CD4-positive, alpha-beta T cell treated with Interleukin-15 for 4 hours (primary cell): ENCODE results near the gene MYB.
"Not testable (repeated sequence)": the region's sequence is repeated elsewhere in the genome, so short reads cannot be mapped to it uniquely, and the experiment has no call there.

Experiments
- DNase-seq: peaks from one replicate; pipeline ENCODE4 v3.0.0-alpha.2; 2020; ENCODE audit warnings: low spot score

The MYB gene

DNA sequence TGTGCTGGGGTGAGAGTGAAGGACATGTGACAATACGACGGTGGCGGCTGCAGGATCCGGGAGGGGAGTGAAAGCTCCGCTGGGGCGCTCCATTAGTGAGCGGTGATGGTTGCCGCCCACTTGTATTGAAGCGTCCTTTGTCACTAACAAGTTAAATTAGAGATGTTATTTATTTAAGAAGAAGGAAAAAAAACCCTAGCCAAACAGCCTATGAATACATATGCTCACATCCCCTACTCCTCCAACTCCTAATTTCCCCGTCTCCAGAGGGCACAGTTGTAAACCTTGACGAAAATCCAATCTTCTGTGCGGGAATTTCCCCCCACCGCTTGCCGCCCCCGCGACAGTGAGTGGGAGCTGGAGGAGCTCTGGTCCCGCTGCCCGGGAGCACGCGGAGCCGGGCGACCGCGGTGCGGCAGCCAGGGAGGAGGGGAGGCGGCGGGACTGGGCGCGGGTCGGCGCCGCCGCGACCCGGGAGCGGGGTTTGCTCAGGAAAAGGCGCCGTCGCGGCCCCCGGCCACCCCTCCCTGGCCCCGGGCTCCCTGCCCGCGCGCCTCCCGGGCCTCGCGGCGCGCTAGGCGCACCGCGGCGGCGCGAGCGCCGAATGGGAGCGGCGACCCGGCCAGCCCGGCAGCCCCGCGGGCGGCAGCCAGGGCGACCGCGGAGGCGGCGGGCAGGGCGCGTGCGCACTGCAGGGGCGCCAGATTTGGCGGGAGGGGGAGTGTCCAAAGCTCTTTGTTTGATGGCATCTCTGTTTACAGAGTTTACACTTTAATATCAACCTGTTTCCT is at the start of gene MYB:
Gene MYB (plus strand): TSS at position 767 of the 791 bp plus-strand sequence. CDS start 206 bp downstream, outside the sequence.
- DNase-seq = peak; percentile 79

DNA sequence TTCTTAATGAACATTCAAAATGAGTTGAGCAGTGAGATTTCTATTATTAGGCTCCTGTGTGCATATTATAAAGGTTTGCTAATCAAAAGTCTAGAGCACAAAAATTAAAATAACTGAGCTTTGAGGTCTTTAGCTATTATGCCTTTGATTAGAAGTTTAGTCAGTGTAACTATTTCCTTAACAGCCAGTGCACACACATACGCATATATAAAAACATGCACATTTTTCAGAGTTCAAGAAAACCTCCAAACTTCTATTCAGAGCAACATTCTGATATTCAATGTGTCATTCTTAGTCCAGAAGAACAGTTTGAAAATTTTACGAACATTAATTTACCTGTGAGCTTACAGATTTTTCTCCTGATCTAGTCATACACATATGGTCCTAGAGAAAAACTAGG is 48.3 kb upstream of the MYB start:
- no peak for DNase-seq

DNA sequence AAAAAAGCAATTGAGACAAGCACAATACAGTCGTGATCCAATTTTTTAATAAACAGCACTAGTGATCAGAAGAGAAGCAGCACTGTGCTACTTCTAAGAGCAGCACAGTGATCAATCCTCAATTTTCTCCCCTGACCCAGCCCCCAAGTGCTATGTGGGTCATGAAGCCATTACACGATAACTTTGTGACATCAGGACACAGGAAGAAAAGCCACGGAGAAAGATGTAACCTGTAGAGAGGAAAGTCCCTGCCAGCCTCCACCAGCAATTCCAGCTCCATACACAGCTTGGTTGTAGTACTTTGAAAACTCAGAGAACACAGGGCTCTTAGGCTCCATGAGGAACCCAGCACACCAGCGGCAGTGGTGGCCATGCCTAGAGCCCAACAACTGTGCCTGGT is 45.3 kb upstream of the MYB start:
- DNase-seq = no peak

DNA sequence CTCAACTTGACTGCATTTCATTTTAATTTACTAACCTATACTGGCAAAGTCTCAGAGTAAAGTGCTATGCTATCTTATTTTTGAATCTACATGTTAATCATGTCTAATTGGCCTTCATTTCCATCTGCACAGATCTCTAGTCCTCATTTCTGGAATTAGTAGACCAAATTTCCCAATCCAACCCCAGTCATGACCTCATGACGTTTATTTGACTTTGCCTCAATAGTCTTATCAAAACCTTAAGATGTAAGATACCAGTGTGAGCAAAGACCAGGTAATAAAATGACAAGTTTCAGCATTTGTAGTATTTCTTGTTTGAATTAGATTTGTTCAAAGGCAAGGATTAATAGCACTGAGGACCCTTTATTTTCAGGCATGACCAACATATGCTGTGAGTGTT is 43.3 kb upstream of the MYB start:
- DNase-seq = no peak

DNA sequence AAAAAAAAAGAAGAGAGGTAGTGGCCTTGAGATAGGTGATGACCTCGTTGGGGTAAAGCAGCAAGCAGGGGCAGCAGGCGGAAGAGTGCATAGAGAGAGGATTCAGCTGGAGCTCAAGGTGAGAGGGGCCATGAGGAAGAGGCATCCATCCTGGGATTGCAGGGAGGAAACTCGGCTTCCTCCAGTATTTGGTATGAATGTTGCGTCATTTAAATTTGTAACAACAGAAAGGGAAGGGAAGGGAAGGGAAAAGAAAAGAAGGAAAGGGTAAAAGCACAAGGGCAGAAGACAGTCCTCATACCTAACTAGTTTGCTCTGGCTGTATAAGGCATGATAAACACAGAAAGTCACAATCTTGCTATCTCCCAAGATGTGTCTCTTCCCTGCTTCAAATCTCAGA is 39.9 kb upstream of the MYB start:
- DNase-seq = no peak

DNA sequence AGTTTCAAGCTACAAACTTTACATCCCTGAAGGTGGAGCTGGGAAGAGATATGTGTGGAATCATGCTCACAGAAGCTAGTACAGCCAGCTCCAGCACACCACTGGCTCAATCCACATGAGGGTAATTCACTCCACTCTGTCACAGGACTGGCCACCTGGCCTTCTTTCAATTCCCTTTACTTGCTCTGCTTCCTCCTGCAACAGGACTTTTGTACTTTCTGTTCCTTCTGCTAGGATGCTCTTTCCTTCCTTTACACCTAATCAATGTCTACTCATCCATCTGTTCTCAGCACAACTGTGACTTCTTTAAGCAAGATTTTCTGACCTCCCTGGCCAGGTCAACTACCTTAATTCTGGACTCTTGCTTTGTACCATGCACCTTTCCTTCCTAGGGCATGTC is 39.4 kb upstream of the MYB start:
- no peak for DNase-seq

DNA sequence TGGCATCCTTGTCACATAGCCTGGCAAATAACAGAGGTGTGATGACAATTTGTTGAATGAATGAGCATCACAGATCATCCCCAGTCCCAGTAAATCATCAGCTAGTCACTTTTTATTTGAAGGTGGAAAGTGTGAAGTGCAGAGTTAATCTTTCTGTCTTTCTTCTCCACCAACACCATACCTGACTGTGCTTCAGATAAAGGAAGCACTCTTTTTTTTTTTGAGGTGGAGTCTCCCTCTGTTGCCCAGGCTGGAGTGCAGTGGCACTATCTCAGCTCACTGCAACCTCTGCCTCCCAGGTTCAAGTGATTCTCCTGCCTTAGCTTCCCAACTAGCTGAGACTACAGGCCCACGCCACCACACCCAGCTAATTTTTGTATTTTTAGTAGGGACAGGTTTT is 38.9 kb upstream of the MYB start:
- DNase-seq = not testable (repeated sequence)

DNA sequence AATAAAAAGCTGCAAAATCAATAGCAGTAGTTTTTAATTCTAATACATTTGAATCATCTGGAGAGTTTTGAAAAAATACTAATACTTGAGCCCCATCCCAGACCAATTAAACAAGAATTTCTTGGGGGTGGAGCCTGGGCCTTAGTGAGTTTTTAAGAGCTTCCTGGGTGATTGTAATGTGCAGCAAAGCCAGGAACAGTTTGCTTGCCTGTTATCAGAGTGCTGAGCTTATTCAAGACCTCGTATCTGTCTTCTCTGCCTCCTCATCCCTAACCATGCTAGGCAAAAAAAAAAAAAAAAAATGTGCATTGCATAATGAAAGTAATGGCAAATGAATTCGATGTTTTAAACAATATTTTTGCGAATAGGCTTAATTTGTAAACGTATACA is 36.4 kb upstream of the MYB start:
- no peak for DNase-seq

DNA sequence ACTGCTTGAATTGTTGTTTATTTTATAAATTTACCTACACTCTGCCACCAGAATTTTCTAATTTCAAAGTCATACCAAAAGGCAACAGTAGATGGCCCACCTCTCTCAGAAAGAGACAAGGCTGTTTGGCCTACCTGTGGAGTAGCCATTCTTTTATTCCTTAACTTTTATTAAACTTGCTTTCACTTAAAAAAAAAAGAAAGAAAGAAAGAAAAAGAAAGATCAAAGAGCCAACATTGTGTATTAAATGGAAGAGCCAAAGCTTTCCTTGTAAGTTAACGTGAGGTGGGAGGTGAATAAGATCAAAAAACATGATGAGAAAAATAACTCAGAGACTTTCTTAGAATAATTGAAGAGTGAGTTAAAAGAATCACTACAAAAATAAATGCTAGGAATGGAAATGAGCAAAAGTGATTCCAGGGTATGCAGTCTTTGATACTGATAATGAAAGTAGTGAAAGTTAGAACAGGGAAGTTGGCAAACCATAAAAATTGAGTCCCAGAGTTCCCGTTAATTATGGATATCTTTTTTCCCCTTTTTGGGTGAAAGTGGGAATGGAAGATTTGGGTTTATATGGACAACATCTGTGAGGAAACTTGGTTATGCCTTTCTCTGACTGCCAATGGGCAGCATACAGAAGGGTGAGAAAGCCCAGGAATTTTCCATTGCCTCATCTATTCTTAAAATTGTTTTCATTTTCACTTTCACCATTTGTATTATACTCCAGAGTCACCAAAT is 35.9 kb upstream of the MYB start:
- DNase-seq = peak; percentile 65

DNA sequence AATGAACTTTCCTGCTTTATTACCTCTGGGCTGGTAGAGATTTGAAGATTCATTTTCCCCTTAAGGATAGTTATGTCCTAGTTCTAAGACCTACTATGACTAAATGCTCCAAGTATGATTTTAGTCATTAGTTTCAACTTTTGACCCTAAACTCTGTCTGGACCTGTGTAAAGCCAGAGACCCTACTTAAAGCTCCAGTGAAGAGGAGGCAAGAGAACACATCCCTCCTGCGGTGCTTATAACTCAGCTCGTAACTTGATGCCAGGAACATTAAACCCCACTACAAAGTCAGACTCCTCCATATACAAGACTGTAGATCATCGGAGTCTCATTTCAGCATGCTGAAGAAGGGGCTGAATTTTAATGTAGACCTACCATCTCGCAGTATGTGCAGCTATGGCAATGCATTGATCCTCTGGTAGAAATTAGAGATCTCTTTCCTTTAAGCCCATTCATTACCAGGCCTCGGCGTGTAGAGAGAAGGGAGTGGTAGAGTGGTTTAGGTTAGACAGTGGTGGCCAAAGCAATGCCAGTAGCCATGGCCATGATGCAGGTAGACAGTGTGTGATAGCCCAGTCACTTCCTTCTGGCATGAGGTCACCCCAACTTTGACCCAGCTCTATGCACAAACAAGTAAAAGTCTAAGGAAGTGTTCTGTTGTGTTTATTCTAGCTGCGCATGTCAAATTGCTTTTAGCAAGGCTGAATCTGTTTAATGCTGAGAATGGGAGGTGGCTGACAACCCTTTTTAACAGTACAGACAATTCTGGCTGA is 34.8 kb upstream of the MYB start:
- no peak for DNase-seq

DNA sequence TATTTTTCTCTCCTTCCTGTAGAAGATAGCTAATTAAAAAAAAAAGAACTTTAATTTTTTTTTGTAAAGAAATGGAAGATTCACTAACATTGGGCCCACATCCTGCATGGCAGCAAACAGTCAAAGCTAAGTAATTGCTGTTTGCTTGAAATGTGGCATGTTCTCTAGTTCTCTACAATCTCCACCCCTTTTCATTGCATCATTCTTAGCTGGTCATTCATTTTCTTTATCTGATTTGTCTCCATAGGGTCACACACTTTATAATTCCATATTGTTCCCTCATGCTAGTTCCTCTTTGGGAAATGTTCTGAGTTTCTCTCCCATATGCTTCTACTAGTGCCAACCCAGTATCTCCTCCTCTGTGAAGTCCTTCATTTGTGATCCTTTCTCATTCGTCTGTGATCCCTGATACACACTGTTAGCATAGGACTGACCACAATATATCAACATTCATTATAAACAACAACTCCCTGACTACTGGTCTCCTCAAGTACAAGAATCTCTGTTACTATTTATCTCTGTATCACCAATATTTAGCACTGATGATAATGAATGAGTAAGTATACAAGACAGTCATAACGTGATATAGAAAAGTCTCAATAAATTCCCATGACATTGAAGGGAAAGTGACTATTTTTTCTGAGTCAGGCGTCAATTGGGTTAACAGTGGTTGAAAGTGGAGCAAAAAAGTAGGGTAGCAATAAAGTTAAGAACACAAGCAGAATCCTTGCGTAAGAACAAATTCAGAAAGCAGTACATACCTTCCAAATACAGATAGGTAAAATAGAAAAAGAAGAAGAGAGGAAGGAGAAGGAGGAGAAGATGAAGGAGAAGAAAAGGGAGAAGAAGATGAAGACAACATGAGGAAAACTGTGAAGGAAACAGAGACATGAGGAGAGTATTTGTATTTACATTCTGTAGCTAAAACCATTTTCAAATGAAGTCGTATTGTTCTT is 33.2 kb upstream of the MYB start:
- DNase-seq = no peak

DNA sequence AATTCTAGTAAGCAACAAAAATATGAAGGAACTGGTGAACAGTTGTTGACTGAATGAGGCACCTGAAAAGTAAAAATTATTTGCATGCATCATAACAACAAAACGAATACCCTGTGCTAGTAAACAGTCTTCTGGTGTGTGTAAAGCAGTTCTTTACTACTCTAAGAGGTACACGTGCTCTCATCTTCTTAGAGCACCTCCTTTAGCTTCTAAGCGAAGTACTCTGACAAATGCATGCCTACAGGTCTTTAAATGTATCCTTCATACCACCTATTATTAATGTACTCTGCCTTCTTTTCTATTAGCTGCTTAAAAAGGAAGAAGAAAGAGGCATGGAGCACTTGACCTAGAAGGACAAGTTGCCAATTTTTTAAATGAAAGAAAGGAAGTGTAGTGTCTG is 32.2 kb upstream of the MYB start:
- no peak for DNase-seq

DNA sequence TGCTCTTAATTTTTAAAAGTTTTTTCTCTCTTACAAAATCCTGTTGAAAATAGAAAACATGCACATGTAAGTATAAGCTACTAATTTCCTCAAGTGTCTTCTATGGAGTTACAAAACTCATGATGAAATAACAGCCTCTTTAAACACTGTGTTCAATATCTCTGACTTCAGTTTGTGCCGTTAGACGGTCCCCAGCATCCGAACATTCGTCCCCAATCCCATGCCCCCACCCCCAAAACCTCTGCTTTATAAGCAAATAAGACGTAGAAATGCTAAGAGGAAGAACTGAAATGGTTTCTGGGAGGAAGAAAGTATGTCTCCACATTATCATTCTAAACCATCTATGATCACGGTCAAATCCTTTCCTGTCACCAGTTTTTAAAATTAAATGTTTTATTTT is 31.7 kb upstream of the MYB start:
- no peak for DNase-seq

DNA sequence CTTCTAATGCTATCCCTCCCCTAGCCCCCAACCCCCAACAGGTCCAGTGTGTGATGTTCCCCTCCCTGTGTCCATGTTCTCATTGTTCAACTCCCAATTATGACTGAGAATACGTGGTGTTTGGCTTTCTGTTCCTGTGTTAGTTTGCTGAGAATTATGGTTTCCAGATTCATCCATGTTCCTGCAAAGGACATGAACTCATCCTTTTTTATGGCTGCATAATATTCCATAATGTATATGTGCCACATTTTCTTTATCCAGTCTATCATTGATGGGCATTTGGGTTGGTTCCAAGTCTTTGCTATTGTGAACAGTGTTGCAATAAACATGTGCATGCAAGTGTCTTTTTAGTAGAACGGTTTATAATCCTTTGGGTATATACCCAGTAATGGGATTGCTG is 30.6 kb upstream of the MYB start:
- DNase-seq = not testable (repeated sequence)

DNA sequence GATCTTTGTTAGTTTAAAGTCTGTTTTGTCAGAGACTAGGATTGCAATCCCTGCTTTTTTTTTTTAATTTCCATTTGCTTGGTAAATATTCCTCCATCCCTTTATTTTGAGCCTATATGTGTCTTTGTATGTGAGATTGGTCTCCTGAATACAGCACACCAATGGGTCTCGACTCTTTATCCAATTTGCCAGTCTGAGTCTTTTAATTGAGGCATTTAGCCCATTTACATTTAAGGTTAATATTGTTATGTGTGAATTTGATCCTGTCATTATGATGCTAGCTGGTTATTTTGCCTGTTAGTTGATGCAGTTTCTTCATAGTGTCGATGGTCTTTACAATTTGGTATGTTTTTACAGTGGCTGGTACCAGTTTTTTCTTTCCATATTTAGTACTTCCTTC is 27.0 kb upstream of the MYB start:
- not testable (repeated sequence) for DNase-seq

DNA sequence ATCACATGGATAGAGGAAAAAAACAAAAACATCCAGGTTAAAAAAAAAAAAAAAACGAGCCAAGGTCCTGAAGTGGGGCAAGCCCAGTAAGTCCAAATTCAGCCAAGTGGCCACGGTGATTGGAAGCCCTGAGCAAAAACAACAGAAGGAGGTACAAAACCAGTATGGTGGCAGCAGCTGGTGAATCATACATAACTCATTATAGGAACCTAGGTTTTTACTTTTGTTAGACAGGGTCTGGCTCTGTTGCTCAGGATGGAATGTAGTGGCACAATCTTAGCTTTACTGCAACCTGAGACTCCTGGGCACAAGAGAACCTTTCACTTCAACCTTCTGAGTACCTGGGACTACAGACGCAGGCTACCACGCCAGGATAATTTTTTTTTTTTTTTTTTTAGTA is 22.7 kb upstream of the MYB start:
- DNase-seq = no peak

DNA sequence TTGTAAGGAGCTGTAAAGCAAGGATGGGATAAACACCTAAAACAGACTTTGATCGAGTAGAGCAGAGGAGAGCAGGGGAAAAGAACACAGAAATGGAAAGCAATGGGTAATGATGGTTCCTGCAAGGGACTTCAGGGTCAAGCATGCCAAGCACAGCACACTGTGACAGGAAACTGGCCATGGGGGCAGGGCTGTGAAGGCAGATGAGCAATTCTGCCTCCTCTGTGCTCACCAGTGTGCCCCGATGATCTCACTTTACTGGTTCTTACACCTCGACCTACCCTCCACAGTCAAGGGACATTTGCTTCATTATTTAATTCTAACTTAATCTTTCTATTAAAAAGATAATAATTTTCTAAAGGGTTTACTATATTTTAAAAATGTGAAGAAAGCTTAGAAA is 21.6 kb upstream of the MYB start:
- no peak for DNase-seq

DNA sequence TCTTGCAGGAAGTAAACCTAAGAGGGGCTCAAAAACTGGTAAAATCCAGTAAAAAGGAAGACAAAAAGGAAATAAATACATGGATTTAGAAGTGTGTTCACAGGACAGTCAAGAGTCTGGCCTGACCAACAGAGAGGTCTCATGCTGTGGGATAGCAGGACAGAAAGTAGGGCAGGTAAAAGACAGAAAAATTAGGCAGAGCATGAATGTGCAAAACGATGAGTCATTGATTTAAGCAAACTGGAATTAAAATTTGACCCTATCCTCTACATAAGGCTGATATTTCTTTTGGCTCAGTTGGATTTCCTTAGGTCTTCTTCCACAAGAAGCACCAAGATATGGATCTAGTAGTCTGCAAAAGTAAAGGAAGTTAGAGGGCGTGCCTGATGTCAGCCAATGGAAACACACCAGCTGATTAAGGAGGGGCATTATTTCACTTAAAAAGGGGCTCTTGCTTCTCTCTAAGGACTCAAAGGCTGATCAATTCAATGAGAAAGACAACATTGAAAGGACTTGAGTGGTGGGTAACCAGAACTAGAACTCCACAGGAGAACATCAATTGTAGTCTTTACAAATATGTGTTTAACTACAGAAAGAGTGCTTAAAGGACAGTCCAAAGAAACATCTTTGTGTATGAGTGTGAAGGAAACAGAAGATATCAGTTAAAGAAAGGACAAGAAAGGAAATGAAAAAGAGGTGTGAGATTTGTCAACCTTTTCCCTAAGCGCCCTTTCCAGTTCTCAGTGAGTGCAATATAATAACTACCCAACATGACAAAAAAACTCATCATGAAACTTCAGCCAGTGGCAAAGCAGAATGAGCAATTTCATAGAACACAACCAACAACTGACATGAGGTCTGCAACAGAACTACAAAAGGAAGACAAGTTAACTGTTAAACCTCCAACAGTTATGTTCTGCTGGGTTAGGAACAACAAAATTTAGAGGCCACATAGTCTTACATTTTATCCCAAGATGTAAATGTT is 19.4 kb upstream of the MYB start:
- DNase-seq = no peak

DNA sequence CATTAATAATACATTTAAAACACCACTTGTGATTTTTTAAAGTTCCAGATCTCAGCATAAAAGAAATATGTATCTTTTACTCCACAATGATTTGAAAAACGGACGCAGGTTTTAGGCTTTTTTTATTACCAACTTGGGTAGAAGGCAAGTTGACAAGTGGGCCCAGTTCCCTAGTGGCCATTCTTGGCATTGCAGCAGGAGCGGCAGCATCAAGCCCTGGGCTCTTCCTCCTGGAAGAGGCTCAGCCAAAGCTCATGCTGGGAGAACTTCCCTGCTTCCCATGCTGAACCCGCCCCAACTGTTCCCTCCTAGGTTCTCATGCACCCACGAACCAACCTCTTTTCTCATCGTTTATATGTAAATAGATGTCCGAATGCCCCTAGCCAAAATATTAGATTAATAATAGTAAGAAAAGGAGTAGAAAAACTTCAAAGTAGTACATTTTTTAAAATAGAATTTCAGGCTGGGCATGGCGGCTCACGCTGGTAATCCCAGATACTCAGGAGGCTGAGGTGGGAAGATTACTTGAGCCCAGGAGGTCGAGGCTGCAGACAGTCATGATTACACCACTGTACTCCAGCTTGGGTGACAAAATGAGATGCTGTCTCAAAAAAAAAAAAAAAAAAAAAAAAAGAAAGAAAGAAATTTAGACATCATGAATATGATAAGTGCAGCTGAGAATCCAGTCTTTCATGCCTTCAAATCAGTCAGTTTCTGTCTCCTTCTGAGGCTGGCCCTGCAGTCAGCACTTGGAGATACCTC is 18.2 kb upstream of the MYB start:
- peak; percentile 41 for DNase-seq

DNA sequence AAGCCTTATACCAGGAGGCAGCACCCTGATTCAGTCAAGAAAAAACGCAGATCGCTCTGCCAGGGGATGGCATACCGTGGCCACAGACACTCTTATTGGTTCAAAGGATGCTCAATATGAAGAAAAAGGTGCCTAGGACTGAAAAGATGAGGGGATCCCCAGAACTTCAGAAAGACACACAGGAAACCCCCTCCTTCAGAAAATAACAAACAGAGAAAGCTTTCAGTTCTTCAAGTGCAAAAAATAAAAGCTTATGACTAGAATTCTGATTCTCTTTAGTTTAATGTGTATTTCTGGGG is 17.7 kb upstream of the MYB start:
- peak; percentile 83 for DNase-seq
